Adrenal gland (tissue), 5 donors: Measurements from ENCODE around the gene GLDN.

Source experiments
- POLR2A ChIP-seq, 2 donors: fragments of 450-650 bp; IDR thresholded peaks; one replicate each; pipeline ENCODE4 v1.6.1; 2017; ENCODE audit warnings: antibody characterized with exemption in 2 of 2, mild to moderate bottlenecking in 2 of 2, moderate library complexity in 1 of 2
- TF ChIP-seq, protein P1 (sequence below), 6 experiments: fragments of 450-650 bp in 4 of 6; fragments of 200-600 bp in 2 of 6; sonication (generic) in 1 of 6; IDR thresholded peaks; 1 replicate in 5 of 6; 2 replicates in 1 of 6; pipeline versions ENCODE4 v1.5.1 to v1.8.0; 2016 to 2021; ENCODE audit warnings: antibody characterized with exemption in 6 of 6, mild to moderate bottlenecking in 2 of 6, moderate library complexity in 1 of 6
- donor health status: DM: no; HTN: no; CAD: no.

GRCh38 chr15:51321316-51321715, 20.1 kb upstream of the GLDN start:
- TF ChIP-seq POLR2A (IDR thresholded peaks at IDR 0.05), result no peak
- TF ChIP-seq, protein P1, sequence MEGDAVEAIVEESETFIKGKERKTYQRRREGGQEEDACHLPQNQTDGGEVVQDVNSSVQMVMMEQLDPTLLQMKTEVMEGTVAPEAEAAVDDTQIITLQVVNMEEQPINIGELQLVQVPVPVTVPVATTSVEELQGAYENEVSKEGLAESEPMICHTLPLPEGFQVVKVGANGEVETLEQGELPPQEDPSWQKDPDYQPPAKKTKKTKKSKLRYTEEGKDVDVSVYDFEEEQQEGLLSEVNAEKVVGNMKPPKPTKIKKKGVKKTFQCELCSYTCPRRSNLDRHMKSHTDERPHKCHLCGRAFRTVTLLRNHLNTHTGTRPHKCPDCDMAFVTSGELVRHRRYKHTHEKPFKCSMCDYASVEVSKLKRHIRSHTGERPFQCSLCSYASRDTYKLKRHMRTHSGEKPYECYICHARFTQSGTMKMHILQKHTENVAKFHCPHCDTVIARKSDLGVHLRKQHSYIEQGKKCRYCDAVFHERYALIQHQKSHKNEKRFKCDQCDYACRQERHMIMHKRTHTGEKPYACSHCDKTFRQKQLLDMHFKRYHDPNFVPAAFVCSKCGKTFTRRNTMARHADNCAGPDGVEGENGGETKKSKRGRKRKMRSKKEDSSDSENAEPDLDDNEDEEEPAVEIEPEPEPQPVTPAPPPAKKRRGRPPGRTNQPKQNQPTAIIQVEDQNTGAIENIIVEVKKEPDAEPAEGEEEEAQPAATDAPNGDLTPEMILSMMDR (IDR thresholded peaks at IDR 0.05), result no peak
